Measurements from ENCODE around the gene AKR1D1.
"Not testable (repeated sequence)": the region's sequence is repeated elsewhere in the genome, so short reads cannot be mapped to it uniquely, and the experiment has no call there.

Gene AKR1D1

DNA sequence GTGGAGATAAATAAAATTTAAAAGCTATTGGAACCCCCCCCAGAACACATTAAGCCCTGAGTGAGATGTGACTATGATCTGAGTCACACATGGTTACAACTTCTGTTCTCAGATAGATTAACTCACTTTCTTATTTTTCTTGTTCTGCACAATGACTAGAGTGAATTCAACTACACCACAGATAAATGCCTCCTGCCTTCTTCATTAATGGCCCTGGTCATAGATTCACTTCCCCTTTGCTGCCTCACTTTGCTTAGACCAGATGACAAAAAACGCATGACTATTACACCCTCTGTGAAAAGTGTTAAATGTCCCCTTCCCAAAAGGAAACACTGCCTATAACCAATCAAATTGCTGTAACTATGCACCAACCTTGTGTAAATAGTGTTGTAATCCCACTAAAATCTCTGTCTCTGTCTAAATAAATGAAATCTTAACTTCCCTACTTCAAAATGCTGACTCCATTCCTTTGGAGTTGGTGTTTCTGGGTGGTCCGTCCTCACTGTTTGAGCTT, 49.4 kb downstream of the AKR1D1 start:
- DNase-seq = no peak

DNA sequence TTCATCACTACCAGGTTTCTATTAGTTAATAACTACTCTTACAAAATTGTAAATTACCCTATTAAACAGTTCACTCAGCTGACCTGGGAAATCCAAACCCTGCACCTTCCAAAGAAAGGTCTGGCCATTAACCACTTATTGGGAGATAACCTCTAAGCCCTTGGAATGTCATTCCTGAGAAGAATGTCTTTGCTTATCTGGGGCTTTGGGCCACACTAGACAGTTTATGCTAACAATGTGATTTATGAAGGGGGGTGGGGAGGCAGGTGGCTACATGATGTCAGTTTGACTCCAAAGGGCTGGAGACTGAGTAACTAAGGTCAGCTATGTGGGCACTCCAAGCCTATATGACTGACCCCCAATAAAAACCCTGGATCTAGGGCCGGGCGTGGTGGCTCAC, 50.7 kb downstream of the AKR1D1 start:
- DNase-seq = no peak

DNA sequence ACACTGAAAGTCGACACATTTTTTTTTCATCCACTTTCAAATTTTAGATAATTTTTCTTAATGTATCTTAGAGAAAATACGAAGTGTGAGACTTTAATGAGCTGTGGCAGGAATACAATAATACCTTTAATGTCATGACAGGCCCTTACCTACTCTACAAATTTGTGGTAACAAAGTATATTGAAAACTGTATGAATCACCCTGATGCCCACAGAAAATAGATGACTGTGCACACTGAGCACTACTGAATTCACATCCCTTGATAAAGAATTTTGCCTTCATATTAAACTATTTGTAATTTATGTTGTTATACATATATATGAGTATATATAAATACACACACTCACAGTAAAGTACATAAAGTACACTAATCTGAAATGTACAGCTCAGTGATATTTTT, 51.7 kb downstream of the AKR1D1 start:
- no peak for DNase-seq

DNA sequence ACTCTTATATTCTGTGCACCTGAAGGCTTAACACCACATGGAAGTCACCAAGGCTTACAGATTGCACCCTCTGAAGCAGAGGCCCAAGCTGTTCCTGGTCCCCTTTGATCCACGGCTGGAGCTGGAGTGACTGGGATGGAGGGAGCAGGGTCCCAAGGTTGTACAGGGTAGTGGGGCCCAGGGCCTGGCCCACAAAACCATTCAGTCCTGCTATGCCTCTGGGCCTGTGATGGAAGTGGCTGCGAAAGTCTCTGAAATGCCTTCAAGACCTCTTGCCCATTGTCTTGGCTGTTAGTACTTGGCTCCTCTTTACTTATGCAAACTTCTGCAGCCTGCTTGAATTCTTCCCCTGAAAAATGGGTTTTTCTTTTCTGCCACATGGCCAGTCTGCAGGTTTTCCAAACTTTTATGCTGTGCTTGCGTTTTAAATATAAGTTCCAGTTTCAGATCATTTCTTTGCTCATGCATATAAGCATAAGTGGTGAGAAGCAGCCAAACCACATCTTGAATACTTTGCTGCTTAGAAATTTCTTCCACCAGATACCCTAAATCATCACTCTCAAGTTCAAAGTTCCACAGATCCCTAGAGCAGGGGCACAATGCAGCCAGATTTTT, 53.4 kb downstream of the AKR1D1 start:
- no peak for DNase-seq

DNA sequence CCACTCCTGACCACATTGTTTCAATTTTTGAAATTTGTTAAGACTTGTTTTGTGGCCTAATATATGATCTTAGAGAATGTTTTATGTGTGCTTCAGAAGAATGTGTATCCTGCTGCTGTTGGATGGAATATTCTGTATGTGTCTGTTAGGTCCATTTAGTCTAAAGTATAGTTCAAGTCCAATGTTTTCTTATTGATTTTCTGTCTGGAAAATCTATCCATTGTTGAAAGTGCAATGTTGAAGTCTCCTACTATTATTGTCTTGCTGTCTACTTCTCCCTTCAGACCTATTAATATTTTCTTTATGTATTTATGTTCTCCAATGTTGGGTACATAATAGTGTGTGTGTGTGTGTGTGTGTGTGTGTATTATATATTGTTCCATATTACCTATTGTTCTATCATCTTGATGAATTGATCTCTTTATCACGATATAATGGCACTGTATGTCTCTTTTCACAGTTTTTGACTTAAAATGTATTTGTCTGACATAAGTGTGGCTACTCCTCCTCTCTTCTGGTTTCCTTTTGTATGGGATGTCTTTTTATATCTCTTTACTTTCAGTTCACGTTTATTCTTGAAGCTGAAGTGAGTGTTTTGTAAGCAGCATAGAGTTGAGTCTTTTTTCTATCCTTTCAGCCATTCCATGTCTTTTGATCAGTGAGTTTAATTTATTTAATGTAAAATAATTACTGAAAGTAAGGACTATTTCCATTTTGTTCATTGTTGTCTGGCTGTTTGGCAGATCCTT, 61.3 kb downstream of the AKR1D1 start:
- no peak for DNase-seq

DNA sequence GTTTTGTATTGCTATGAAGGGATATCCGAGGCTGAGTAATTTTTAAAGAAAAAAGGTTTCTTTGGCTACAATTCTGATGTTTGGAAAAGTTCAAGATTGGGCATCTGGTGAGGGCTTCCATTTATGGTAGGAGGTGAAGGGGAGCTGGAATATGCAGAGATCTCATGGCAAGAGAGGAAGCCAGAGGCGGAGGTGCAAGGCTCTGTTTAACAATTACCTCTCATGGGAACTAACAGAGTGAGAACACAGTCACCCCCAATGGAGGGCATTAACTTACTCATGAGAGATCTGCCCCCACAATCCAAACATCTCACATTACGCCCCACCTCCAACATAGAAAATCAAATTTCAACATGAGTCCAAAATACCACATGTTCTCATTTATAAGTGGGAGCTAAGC, 62.0 kb downstream of the AKR1D1 start:
- DNase-seq = no peak

DNA sequence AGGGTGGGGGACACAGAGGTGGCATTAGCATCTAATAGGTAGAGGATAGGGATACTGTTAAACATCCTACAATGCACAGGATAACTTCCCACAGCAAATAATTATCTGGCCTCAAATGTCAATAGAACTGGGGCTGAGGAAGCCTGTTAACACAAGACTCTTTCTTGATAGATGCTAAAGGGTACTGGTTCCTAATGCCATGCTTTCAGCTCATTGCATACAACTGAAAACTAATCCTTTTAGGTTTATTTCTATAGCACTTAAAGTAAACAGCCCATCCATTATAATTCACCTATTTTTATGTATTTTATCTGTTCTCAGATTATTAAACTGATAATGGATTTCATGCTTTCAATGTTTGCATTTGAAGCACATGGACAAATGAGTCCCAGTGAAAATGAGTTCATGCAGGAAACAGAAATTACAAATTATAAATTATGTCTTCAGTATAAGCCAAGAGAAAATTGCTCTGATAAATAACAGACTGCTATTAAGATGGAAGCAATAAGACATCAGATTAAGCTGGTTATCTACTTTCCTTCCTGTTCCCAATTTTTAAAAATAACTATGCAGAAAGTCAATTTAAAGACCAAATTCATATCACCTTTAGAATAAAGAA, 66.4 kb downstream of the AKR1D1 start:
- DNase-seq = no peak

DNA sequence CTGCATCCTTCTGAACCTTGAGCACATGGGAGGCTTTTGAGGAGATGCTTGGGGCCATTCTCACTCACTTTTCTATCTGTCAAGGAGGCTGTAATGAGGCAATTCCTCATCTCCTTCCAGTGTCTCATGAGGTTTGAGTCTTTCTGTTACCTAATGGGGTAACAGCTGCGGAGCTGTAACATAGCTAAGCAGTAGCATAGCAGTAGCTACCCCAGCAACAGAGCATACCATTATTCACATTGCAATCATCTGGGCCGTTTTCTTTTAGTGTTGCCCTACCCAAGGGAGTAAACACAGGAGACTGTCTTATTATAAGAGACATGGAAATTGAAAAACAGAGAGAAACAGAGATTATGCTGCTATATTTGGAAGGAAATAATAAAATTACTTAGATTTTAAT, 68.7 kb downstream of the AKR1D1 start:
- DNase-seq = no peak

DNA sequence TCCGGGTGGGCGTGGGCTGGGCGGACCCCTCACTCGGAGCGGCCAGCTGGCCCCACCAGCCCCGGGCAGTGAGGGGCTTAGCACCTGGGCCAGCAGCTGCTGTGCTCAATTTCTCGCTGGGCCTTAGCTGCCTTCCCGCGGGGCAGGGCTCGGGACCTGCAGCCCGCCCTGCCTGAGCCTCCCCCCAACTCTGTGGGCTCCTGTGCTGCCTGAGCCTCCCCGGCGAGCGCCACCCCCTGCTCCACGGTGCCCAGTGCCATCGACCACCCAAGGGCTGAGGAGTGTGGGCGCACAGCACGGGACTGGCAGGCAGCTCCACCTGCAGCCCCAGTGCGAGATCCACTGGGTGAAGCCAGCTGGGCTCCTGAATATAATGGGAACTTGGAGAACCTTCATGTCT, 70.0 kb downstream of the AKR1D1 start:
- DNase-seq = not testable (repeated sequence)

DNA sequence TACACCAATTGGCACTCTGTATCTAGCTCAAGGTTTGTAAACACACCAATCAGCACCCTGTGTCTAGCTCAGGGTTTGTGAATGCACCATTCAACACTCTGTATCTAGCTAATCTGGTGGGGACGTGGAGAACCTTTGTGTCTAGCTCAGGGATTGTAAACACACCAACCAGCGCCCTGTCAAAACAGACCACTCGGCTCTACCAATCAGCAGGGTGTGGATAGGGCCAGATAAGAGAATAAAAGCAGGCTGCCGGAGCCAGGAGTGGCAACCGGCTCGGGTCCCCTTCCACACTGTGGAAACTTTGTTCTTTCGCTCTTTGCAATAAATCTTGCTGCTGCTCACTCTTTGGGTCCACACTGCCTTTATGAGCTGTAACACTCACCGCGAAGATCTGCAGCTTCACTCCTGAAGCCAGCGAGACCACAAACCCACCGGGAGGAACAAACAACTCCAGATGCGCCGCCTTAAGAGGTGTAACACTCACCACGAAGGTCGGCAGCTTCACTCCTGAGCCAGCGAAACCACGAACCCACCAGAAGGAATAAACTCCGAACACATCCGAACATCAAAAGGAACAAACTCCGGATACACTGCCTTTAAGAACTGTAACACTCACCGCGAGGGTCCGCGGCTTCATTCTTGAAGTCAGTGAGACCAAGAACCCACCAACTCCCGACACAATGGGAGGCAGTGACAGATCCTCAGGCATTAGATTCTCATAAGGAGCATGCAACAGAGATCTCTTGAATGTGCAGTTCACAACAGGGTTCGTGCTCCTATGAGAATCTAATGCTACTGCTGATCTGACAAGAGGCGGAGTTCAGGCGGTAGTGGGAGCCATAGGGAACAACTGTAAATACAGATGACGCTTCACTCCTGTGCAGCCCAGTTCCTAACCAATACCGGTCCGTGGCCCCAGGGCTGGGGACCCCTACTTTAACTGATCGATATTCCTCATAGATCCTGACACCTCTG, 70.8 kb downstream of the AKR1D1 start:
- DNase-seq = not testable (repeated sequence)

DNA sequence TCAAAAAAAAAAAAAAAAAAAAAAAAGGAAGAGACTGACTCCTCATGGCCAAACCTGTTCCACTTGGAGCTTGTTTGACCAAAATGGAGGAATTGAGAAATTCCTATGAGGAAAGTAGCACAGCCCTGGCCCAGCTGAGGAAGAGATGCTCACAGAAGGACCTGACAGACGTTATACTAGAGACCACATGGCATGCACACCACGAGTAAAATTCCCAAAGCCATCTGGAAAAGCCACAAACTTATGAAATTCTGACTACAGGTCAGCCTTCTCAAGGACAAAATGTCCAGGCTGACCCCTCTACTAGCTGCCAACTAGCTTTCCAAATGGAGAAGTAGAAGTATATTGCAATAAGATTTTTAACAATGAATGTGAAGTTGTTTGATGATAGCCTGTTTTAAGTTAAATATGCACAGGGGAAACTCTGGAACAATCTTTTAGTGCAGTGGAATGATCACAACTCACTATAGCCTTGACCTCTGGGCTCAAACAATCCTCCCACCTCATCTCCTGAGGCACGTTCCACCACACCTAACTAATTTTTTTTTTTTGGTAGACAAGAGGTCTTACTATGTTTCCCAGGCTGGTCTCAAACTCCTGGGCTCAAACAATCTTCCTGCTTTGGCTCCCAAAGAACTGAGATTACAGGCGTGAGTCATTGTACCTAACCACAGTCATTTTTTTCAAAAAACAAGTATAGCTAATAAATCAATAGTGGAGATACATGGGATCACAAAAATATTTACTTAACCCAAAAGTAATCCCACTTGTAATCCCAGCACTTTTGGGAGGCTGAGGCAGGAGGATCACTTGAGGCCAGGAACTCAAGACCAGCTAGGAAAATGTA, 75.7 kb downstream of the AKR1D1 start:
- no peak for DNase-seq

DNA sequence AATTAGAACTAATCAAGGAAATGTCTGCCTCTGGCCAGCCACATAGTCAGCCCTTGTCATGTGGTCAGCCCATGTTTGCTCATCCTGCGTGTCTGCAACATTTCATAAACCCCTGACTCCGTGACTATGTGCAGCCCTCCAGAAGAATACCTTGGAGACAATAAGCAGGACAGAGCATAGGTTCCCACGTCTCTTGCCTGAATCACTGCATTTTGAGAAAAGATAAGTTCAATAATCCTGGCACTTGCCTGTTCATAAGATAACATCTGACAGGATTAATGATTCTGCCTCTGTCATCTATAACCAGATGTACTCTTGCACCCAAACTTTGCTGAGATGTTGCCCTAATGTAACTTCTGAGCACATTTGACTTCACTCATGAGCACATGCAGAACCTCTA, 78.4 kb downstream of the AKR1D1 start:
- no peak for DNase-seq

DNA sequence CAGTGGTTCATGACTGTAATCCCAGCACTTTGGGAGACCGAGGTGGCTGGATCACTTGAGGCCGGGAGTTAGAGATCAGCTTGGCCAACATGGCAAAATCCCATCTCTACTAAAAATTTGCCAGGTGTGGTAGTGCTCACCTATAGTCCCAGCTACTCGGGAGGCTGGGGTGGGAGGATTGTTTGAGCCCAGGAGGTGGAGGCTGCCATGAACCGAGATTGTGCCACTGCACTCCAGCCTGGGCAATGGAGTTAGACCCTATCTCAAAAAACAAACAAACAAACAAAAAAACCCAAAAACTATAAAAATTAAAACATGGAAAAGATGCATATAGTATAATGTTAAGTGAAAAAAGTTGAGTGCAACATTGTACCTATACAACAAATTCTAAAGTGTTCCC, 81.4 kb downstream of the AKR1D1 start:
- no peak for DNase-seq

DNA sequence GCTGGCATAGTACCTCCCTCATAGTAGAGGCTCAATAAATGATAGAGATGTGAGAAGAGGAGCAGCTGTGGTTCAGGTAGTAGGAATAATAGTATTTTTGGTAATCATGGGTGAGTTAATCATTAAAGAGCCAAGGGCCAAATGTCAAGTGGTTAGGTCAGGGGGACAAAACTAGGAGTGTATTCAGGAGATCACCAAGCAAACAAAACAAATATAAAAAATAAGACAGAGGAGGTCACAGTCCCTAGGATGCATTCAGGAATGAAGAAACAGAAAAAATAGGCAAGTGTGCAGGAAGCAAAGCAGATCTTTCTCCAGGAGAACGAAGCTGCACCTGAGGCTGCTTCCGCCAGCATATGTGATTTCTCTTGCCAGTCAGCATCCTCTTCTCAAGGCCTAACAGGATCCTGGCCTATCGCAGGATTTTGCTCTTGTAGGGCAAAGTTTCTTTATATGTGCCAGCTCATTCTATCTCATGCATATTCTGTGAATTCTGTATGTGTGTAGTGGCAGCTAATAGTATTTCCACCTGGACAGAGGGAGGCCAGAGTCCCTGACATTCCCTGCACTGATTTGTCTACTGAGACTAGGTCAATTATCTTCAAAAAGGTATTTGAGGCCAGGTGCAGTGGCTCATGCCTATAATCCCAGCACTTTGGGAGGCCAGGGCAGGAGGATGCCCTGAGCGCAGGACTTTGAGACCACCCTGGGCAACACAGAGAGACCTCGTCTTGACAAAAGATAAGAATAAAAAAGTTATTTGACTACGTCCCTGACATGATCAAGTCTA, 82.7 kb downstream of the AKR1D1 start:
- DNase-seq = no peak

DNA sequence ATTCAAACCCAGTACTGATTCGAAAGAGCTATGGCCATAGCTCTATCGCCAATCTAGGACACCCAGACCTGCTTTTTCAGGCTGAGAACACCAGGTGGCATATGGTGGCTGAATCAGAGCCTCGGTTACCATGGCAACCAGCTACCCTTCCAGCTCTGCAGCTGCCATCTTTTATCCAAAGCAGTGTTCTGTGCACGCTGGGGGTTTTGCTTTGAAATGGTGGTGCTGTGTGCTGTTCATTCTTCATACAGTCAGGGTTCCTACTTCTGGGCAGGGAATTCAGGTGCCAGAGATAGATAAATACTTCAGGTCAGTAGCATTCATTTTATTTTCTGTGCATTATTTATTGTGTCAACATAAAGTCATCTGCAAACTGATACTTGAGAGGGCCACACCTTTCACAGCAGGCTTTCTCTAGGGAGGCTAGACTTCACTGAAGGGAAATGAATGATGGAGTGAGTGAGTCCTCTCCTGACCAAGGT, 85.4 kb downstream of the AKR1D1 start:
- DNase-seq = peak; percentile 73

DNA sequence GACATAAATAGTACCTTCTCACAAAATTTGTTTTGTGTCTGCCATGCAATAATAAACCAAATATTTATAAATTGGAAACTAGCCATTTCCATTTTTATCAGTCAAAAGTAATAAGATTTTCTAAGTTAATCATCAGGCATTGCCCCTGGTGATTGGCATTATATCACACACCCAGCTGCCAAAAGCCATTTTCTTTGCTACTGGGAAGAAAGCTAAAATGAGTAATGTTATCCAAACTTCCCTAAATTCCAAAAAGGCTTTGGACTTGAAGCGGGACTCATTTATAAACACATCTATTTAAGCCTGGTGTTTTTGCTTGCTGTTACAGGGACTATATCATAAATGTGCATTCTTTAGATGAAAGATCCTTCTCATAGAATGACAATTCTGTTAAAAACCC, 86.0 kb downstream of the AKR1D1 start:
- no peak for DNase-seq

DNA sequence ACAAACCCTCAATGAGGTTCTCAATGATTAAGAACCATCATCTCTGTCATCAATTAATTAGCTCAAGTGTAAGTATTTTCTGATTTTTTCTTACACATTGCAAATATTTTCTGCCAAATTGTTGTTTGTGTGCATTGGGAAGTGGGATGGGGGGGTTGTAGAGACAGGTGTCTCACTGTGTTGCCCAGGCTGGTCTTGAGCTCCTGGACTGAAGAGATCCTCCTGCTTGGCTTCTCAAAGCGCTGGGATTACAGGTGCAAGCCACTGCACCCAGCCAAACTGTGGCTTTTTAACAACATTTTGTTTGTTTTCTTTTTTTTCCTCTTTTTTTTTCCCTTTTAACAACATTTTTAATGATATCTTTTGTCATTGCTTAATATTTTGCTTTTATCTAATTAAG, 87.5 kb downstream of the AKR1D1 start:
- no peak for DNase-seq

DNA sequence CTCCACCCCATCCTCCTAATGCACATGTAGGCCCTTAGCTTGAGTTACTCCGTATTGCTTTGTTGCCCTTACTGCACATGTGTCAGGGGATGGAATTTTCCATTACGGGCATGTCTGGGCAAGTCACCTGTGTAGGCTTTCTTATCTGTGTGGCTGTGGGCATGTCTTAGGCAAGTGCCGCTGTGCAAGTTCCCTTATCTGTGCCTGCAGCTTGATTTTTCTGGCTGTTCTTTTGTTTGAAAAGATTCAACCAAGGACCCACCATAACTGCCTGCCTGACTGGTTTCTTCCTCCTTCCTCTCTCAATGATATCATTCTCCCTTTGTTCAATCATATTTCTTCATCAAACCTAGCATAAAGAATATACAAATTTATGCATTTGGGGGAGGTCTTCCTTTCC, 88.5 kb downstream of the AKR1D1 start:
- no peak for DNase-seq

DNA sequence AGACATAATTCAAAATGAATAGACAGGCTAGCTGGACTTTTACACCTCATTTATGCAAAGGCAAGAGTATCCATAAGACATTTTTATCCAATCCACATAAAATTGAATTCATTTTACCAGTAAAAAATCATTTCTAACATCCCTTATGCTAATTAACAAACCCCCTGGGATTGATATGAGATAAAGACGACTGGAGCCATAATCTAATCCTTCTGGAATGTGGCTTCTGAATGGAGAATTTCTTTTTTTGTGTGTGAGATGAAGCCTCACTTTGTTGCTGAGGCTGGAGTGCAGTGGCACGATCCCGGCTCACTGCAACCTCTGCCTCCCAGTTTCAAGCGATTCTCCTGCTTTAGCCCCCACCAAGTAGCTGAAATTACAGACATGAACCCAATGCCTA, 90.4 kb downstream of the AKR1D1 start:
- no peak for DNase-seq

DNA sequence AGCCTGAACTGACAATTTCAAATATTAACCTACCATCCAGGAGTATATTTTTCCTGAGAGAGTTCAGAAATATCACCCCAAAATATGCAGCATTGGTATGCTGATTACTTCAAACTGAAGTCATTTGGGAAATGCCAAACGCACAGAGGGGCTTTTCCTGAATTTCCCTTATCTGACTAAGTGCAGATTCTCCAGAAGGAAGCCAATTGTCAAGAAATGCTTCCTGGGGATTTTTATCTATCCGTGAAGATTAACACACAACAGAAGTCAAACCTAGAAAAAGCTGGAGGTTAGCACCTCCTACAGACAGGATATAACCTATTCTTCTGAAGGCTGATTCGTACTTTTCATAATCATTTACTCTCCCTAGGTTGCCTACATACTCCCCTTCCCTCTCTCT, 91.0 kb downstream of the AKR1D1 start:
- DNase-seq = no peak

DNA sequence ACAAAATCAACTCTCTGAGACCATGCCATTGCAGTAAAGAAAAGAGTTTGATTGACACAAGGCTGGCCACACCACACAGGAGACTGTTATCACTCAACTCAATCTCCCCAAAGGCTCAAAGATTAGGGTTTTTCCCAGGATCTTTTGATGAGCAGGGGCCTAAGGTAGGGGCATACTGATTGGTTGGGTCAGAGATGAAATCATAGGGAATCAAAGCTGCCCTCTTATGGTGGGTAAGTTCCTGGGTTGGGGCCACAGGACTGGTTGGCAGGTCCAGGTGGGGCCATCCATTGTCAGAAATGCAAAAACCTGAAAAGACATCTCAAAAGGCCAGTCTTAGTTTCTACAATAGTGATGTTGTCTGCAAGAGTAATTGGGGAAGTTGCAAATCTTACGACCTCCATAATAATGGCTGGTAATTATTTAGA, 91.6 kb downstream of the AKR1D1 start:
- DNase-seq = no peak
